GM18867 (cell line): ENCODE results near the gene SCAMP2.

Source experiments
- ATAC-seq: cut with Tn5 transposase; IDR thresholded peaks from one replicate; pipeline ENCODE4 v1.9.1; 2021; ENCODE audit warnings: mild to moderate bottlenecking, moderate library complexity; ENCODE audit not compliant: unreplicated experiment

Gene SCAMP2

GRCh38 chr15:74863239-74864056 lies 9.7 kb downstream of the SCAMP2 start:
- no peak for ATAC-seq

- no peak for ATAC-seq
Observed at GRCh38 chr15:74858369-74858740, 14.8 kb downstream of the SCAMP2 start.

- peak; percentile 35 for ATAC-seq
Observed at GRCh38 chr15:74857671-74858368, 15.3 kb downstream of the SCAMP2 start.

GRCh38 chr15:74857082-74857655 lies 16.0 kb downstream of the SCAMP2 start:
- ATAC-seq, result peak; percentile 72

- ATAC-seq, result no peak
Observed at GRCh38 chr15:74856537-74856936, 16.6 kb downstream of the SCAMP2 start.

- no peak for ATAC-seq
Observed at GRCh38 chr15:74855857-74856256, 17.3 kb downstream of the SCAMP2 start.

- no peak for ATAC-seq
Observed at GRCh38 chr15:74854453-74855022, 18.6 kb downstream of the SCAMP2 start.

- ATAC-seq, result no peak
Observed at GRCh38 chr15:74851960-74852359, 21.2 kb downstream of the SCAMP2 start.

- ATAC-seq, result no peak
Observed at GRCh38 chr15:74850393-74850792, 22.8 kb downstream of the SCAMP2 start.

GRCh38 chr15:74847432-74847831 lies 25.7 kb downstream of the SCAMP2 start:
- ATAC-seq, result no peak

GRCh38 chr15:74845581-74845980 lies 27.6 kb downstream of the SCAMP2 start:
- no peak for ATAC-seq

GRCh38 chr15:74845208-74845568 lies 28.0 kb downstream of the SCAMP2 start:
- no peak for ATAC-seq

GRCh38 chr15:74844319-74845207 lies 28.6 kb downstream of the SCAMP2 start:
- ATAC-seq, result no peak

GRCh38 chr15:74843891-74844299 lies 29.3 kb downstream of the SCAMP2 start:
- no peak for ATAC-seq

GRCh38 chr15:74843445-74843828 lies 29.7 kb downstream of the SCAMP2 start:
- no peak for ATAC-seq

- peak; percentile 83 for ATAC-seq
Observed at GRCh38 chr15:74842581-74843444, 30.4 kb downstream of the SCAMP2 start, which contains the start of gene ULK3. Gene ULK3, minus strand, starts transcription at chr15:74843156. Its CDS starts 51 bp downstream, at chr15:74843105.

GRCh38 chr15:74841891-74842373 lies 31.2 kb downstream of the SCAMP2 start:
- ATAC-seq, result no peak

- ATAC-seq, result no peak
Observed at GRCh38 chr15:74840851-74841775, 32.1 kb downstream of the SCAMP2 start.
